ENCODE data around the gene CHSY1.

Gene CHSY1

DNA sequence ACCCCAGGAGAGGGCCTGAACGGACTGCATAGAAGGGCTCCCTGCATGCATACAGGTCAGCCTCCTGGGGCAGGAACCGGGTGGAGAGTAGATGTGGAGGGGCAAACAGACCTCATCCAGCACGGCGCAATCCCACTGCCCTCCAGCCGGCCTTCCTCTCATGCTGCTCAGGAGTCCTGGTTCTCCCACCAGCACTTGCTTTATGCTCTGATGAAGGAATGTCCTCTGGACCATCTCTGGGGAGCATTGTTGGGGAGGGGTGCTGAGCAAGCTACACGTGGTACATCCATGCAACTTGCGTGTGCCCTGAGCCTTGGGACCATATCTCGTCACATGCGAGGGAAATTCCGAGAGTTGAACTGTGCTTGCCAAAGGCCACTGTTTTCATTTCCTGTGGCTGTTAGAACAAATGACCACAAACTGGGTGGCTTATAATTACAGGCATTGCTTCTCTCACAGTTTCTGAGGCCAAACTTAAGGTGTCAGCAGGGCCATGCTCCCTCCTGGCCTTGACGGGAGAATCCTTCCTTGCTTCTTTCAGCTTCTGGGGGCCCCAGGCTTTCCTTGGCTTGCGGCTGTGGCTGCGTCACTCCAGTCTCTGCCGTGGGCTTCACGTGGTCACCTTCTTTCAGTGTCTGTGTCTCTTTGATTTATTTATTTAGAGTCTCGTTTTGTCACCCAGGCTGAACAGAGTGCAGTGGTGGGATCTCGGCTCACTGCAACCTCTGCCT is 13.2 kb upstream of the CHSY1 start:
- Histone ChIP-seq H3K4me1 (peaks cover 0 to 5% (median 0%) of the 10 kb centered on the region in 4 donors), H3K27ac (peak overlapping the region in 1 of 2 donors; percentile 22), H3K36me3 (peaks cover under 1 to 13% (median 8%) of the 10 kb centered on the region in 3 donors), H3K27me3 (no peaks in the 10 kb centered on the region), H3K4me3 (no peak overlapping the region), H3K9me3 (no peaks in the 10 kb centered on the region)
- DNase-seq: no peak
- intact Hi-C loops (cut with DNase I; ENCODE audit: low total_unique reads): no loop called here
- TF ChIP-seq, protein P1, sequence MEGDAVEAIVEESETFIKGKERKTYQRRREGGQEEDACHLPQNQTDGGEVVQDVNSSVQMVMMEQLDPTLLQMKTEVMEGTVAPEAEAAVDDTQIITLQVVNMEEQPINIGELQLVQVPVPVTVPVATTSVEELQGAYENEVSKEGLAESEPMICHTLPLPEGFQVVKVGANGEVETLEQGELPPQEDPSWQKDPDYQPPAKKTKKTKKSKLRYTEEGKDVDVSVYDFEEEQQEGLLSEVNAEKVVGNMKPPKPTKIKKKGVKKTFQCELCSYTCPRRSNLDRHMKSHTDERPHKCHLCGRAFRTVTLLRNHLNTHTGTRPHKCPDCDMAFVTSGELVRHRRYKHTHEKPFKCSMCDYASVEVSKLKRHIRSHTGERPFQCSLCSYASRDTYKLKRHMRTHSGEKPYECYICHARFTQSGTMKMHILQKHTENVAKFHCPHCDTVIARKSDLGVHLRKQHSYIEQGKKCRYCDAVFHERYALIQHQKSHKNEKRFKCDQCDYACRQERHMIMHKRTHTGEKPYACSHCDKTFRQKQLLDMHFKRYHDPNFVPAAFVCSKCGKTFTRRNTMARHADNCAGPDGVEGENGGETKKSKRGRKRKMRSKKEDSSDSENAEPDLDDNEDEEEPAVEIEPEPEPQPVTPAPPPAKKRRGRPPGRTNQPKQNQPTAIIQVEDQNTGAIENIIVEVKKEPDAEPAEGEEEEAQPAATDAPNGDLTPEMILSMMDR (IDR thresholded peaks at IDR 0.05): no peak

DNA sequence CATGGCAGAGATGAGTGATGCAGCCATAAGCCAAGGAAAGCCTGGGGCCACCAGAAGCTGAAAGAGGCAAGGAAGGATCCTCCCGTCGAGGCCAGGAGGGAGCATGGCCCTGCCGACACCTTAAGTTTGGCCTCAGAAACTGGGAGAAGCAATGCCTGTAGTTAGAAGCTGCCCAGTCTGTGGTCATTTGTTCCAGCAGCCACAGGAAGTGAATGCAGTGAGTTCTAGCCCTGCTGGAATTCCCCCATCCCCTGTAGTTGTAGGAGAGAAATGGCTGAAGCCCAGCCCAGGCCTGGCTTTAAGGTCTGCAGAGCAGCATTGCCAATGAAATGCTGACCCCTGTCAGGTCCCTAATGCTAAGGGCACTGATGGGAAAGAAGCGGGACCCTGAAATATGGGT is 12.2 kb upstream of the CHSY1 start:
- intact Hi-C loops (cut with DNase I; ENCODE audit: low total_unique reads): no loop called here
- no peaks in the 10 kb centered on the region for H3K27me3 ChIP-seq
- TF ChIP-seq, protein P1 (IDR thresholded peaks at IDR 0.05): no peak

DNA sequence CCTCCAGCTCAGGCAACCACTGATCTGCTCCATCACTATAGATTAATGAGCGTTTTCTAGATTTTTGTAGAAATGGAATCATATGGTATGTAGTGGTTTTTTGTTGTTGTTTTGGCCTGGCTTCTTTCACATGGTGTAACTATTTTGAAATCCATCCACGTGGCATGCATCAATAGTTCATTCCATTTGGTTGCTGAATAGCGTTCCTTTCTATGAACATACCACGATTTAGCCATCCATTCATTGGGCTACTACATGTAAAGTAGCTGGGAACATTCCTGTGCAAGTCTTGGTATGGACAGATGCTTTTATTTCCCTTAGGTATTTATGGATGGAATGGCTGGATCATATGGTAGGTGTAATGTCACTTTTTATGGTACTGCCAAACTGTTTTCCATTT is 10.7 kb upstream of the CHSY1 start:
- TF ChIP-seq, protein P1 (IDR thresholded peaks at IDR 0.05): no peak
- Histone ChIP-seq H3K4me3 (no peak overlapping the region), H3K36me3 (no peaks in the 10 kb centered on the region), H3K9me3 (no peaks in the 10 kb centered on the region), H3K4me1 (peaks cover 0 to 5% (median 0%) of the 10 kb centered on the region in 4 donors), H3K27me3 (no peaks in the 10 kb centered on the region), H3K27ac (no peak overlapping the region)
- DNase-seq: no peak
- intact Hi-C loops (cut with DNase I; ENCODE audit: low total_unique reads): no loop called here

More for the DNA sequence above, 12.2 kb upstream of the CHSY1 start:
- Histone ChIP-seq H3K4me1 (peaks cover 0 to 5% (median 0%) of the 10 kb centered on the region in 4 donors), H3K9me3 (no peaks in the 10 kb centered on the region), H3K4me3 (no peak overlapping the region), H3K36me3 (peaks cover 0 to 2% (median 2%) of the 10 kb centered on the region in 3 donors), H3K27ac (no peak overlapping the region)
- DNase-seq: no peak

DNA sequence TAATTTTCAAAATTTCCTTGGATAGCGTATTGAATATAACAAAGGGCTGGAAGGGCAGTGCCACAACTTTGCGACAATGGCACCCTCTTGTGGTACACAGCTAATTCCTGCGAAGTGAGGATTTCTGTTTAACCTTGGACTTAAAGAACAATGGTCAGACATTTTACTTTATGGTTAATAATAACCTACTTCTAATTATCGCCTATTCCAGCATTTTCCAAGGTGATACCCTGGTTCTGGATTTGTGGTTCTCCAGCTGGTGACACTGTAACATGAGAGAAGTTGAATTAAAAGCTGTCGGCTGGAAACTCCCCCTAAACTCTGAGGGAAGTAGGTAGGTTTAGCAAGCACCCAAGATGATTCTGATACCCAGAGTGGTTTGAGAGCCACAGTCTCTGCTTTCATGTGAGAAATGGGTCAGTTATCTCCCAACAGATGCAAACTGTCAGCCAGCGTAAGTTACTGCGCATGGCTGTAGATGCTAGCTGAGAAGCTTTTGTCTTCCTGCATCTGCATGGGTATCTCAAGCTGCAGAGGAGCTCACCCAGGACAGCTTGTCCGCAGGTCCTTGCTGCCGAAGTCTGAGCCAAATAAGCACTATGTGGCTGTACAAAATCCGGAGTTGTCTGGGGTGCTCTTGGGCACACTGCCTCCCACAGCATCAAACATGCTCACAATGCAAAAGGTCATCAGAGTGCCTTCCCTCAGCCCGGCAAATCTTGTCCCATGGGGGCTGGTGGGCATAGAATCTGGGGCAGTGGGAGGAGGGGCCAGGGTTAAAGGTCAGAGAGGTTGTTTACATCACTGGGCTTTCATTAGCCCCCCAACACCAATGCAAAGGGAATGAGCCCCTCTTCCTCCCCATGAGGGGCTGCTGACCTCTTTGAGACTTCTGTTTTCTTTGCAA is 6.6 kb upstream of the CHSY1 start:
- H3K9me3 ChIP-seq: no peaks in the 10 kb centered on the region
- DNase-seq: no peak
- no peak overlapping the region for H3K4me3 ChIP-seq
- no peak overlapping the region for H3K27ac ChIP-seq
- TF ChIP-seq, protein P1 (IDR thresholded peaks at IDR 0.05): peak; percentile 87 to 89
- H3K27me3 ChIP-seq: no peaks in the 10 kb centered on the region
- H3K36me3 ChIP-seq: no peaks in the 10 kb centered on the region
- H3K4me1 ChIP-seq: no peaks in the 10 kb centered on the region
- intact Hi-C loops (cut with DNase I; ENCODE audit: low total_unique reads): loop anchor here (10.0 kb wide), 1 partner anchor 134 kb away; no protein-coding TSS in a partner anchor

DNA sequence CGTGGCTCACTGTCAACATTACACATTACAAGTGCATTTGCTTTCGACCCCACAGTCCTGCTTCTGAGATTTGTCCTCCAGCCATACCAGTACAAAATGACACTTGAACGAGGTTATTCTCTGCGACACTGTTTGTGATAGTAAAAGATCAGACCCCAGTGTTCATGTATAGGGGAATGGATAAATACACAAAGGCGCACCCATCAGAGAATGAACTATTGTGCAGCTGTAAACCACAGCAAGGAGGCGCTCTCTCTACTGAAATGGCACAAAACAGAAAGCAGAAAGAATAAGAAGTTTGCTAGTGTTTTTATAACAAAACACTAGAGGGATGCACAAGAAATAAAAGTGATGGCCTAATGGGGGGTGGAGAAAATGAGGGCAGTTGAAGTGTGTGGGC is 4.9 kb upstream of the CHSY1 start:
- no peaks in the 10 kb centered on the region for H3K36me3 ChIP-seq
- H3K4me1 ChIP-seq: peaks cover 0 to 10% (median 0%) of the 10 kb centered on the region in 4 donors
- no peaks in the 10 kb centered on the region for H3K9me3 ChIP-seq
- DNase-seq: no peak
- no peak overlapping the region for H3K4me3 ChIP-seq
- intact Hi-C loops (cut with DNase I; ENCODE audit: low total_unique reads): loop anchor here (2.0 to 10.0 kb wide), 2 partner anchors 132 to 242 kb away; no protein-coding TSS in a partner anchor
- H3K27ac ChIP-seq: no peak overlapping the region
- TF ChIP-seq, protein P1 (IDR thresholded peaks at IDR 0.05): no peak
- no peaks in the 10 kb centered on the region for H3K27me3 ChIP-seq
